GM21786 (cell line): Measurements from ENCODE around the gene POLR3E.
"Not testable (repeated sequence)": the region's sequence is repeated elsewhere in the genome, so short reads cannot be mapped to it uniquely, and the experiment has no call there.

Experiments used
- ATAC-seq: cut with Tn5 transposase; IDR thresholded peaks from one replicate; pipeline ENCODE4 v1.9.1; 2021; ENCODE audit not compliant: unreplicated experiment

The POLR3E gene

GRCh38 chr16:22360963-22361659 lies 63.9 kb downstream of the POLR3E start:
- ATAC-seq = no peak

- no peak for ATAC-seq
These were observed 67.0 kb downstream of the POLR3E start for GRCh38 chr16:22364241-22364640.

- ATAC-seq = no peak
These were observed 69.2 kb downstream of the POLR3E start for GRCh38 chr16:22366371-22366770.

GRCh38 chr16:22366889-22367288 lies 69.7 kb downstream of the POLR3E start:
- no peak for ATAC-seq

- ATAC-seq = not testable (repeated sequence)
These were observed 71.1 kb downstream of the POLR3E start for GRCh38 chr16:22368200-22368826.

GRCh38 chr16:22369221-22369811 lies 72.1 kb downstream of the POLR3E start:
- no peak for ATAC-seq

GRCh38 chr16:22370038-22370820 lies 73.0 kb downstream of the POLR3E start:
- no peak for ATAC-seq

- ATAC-seq = no peak
These were observed 75.9 kb downstream of the POLR3E start for GRCh38 chr16:22372882-22373661.

GRCh38 chr16:22373662-22374310 lies 76.6 kb downstream of the POLR3E start:
- ATAC-seq = no peak

- peak; percentile 92 for ATAC-seq
These were observed 77.3 kb downstream of the POLR3E start, which contains the start of gene CDR2 for GRCh38 chr16:22374311-22375116. CDR2 (minus strand) TSS chr16:22374619; CDS start chr16:22374309, 310 bp downstream.

GRCh38 chr16:22375117-22375962 lies 78.1 kb downstream of the POLR3E start:
- ATAC-seq = no peak

GRCh38 chr16:22375963-22376640 lies 78.9 kb downstream of the POLR3E start:
- ATAC-seq = no peak

GRCh38 chr16:22379656-22380055 lies 82.4 kb downstream of the POLR3E start:
- ATAC-seq = no peak

- ATAC-seq = no peak
These were observed 83.3 kb downstream of the POLR3E start for GRCh38 chr16:22380529-22380928.

GRCh38 chr16:22381392-22381791 lies 84.2 kb downstream of the POLR3E start:
- ATAC-seq = no peak

- no peak for ATAC-seq
These were observed 86.6 kb downstream of the POLR3E start for GRCh38 chr16:22383827-22384226.
